Measurements from ENCODE around the gene ZNF81.
"Not testable (repeated sequence)": the region's sequence is repeated elsewhere in the genome, so short reads cannot be mapped to it uniquely, and the experiment has no call there.

The ZNF81 gene

DNA sequence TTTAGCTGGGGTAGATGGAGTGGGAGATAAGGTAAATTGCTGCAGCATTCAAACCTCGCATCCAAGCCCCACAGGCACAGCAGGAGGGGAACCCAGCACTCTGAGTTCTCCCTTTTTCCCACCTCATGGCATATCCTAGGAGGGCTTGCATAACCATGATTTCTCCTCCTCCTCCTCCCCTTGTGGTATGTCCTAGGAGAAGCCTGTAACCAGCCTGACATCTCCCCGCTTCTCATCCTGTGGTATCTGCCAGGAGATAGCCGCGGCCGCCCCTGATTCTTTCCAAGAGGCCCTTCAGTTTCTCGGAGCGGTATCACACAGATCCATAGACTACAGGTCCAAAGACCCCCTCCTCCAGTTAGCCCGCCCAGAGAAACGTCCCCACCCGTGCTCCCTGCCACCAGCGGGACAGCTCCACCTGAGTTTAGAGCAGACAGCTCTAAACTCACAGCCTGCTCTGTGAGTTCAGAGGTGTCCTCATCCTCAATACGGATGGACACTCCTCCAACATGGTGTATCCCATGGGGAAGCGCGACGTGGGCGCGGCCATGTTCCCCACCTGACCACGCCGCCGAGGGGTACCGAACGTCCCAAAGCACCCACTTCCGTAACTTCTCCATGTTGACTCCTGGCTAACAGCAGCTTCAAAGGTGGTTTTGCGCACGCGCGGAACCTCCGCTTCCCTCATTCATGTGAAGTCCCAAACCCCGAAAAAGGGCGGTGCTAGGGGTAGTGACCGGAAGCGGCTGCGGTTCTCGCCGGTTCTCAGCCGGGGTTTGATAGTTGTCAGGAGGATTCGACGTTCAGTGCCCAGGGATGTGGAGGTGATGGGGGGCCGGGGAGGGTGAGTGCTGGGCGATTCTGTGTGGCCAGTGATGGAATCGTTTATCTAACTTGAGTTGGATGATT, at the start of gene ZNF81:
TSS of gene ZNF81 (plus strand) at position 739 of the 909 bp plus-strand sequence. CDS start 9,366 bp downstream, outside the sequence.
- peak within 1 kb of the TSS; percentile 74 for H3K4me3 ChIP-seq (ENCODE audit: low read depth, low read length)
- DNase-seq (ENCODE audit: low read depth), result peak; percentile 92
- TF ChIP-seq, protein P1, sequence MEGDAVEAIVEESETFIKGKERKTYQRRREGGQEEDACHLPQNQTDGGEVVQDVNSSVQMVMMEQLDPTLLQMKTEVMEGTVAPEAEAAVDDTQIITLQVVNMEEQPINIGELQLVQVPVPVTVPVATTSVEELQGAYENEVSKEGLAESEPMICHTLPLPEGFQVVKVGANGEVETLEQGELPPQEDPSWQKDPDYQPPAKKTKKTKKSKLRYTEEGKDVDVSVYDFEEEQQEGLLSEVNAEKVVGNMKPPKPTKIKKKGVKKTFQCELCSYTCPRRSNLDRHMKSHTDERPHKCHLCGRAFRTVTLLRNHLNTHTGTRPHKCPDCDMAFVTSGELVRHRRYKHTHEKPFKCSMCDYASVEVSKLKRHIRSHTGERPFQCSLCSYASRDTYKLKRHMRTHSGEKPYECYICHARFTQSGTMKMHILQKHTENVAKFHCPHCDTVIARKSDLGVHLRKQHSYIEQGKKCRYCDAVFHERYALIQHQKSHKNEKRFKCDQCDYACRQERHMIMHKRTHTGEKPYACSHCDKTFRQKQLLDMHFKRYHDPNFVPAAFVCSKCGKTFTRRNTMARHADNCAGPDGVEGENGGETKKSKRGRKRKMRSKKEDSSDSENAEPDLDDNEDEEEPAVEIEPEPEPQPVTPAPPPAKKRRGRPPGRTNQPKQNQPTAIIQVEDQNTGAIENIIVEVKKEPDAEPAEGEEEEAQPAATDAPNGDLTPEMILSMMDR (IDR thresholded peaks at IDR 0.05; ENCODE audit: low read depth, low read length, missing control alignments), result no peak

DNA sequence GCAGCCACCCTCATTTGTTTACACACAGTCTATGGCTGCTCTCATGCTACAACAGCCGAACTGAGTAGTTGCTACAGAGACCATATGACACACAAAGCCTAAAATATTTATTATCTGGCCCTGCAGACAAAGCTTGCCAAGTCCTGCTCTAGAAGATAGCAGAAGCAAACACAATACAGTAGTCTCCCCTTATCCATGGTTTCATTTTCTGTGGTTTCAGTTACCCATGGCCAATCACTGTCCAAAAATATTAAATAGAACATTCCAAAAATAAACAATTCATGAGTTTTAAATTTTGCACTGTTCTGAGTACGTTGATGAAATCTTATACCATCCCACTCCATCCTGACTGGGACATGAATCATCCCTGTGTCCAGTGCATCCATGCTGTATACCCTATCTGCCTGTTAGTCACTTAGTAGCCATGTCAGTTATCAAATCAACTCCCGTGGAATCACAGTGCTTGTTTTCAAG, 40.2 kb upstream of the ZNF81 start:
- H3K4me3 ChIP-seq (ENCODE audit: low read depth, low read length), result no peak overlapping the region
- TF ChIP-seq, protein P1 (IDR thresholded peaks at IDR 0.05; ENCODE audit: low read depth, low read length, missing control alignments), result no peak
- no peak for DNase-seq (ENCODE audit: low read depth)

DNA sequence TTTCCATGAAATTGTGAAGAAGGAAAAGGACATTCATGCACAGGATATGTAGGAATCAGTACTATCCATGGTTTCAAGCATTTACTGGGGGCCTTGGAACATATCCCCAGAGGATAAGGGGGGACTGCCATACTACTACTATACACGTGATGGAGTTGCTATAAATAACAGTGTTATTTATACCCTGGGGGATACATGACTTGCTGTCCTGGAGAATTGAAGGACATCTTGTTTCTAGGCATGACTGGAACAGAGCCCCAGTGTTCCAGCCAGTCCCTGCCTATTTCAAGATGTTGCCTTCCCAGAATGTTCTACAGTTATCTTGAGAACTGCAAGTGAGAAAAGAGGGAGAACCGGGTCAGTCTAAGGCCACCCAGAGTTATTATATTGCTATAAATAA, 39.6 kb upstream of the ZNF81 start:
- TF ChIP-seq, protein P1 (IDR thresholded peaks at IDR 0.05; ENCODE audit: low read depth, low read length, missing control alignments), result no peak
- no peak overlapping the region for H3K4me3 ChIP-seq (ENCODE audit: low read depth, low read length)
- DNase-seq (ENCODE audit: low read depth), result no peak

DNA sequence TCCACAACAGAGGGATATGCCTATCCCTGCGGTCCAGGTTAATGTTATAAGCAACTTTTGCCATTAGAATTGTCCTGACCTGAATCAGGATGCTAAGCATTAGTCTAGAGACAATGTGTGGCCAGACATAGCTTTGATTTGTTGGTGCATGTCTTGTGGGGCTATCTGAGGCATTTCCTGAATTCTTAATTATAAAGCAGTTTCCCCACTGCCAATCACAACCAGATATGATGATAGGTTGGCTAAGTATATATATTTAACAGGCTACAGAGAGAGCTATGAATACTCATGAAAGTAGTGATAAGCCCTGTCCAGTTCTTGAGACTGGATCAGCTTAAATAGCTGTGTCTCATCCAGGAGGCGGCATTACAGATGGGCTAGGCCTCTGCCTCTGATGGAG, 37.8 kb upstream of the ZNF81 start:
- TF ChIP-seq, protein P1 (IDR thresholded peaks at IDR 0.05; ENCODE audit: low read depth, low read length, missing control alignments), result no peak
- no peak for DNase-seq (ENCODE audit: low read depth)
- H3K4me3 ChIP-seq (ENCODE audit: low read depth, low read length), result no peak overlapping the region

DNA sequence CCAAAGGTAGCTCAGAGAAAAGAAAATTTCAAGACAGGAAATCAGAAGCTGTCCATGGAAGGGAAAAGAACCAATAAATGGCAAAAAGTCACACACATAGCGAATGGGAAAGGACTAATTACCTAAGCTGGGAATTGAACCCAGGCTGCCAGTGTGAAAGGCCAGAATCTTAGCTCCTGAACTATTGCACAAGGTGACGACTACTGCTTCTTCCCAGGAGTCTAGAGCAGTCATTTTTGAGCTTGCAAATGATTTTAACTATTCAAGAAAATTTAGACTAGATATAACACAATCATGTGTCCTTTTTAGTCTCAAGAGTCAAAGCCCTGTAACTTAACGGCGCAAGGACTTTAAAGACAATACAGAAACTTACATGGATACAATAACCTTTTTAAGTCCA, 34.1 kb upstream of the ZNF81 start:
- TF ChIP-seq, protein P1 (IDR thresholded peaks at IDR 0.05; ENCODE audit: low read depth, low read length, missing control alignments), result no peak
- no peak for DNase-seq (ENCODE audit: low read depth)
- no peak overlapping the region for H3K4me3 ChIP-seq (ENCODE audit: low read depth, low read length)

DNA sequence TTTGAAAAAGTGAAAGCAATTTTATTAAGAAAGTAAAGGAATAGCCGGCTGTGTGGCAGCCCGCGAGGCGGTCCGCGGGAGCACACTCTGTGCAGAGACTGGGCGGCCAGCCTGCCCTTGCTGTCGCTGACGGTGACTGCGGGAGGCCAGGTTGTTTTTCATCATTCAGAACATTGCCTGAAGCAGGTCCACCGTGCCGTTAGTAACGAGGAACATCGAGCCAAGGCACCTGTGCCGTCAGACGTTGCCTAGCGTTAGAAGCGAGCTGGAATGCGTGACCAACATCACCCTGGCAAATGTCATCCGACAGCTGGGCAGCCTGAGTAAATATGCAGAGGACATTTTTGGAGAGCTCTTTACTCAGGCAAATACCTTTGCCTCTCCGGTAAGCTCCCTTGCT, 33.6 kb upstream of the ZNF81 start:
- DNase-seq (ENCODE audit: low read depth); H3K4me3 ChIP-seq (ENCODE audit: low read depth, low read length): not testable (repeated sequence)

DNA sequence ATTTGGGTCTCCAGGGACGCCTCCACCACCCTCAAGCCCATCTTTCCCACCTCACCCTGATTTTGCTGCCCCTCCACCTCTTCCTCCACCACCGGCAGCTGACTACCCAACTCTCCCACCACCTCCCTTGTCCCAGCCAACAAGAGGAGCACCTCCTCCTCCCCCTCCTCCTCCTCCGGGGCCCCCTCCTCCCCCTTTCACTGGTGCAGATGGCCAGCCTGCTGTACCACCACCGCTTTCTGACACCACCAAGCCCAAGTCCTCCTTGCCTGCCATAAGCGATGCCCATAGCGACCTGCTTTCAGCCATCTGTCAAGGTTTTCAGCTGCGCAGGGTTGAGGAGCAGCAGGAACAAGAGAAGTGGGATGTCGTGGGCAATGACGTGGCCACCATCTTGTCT, 32.4 kb upstream of the ZNF81 start:
- TF ChIP-seq, protein P1 (IDR thresholded peaks at IDR 0.05; ENCODE audit: low read depth, low read length, missing control alignments), result no peak
- no peak overlapping the region for H3K4me3 ChIP-seq (ENCODE audit: low read depth, low read length)
- DNase-seq (ENCODE audit: low read depth), result no peak

DNA sequence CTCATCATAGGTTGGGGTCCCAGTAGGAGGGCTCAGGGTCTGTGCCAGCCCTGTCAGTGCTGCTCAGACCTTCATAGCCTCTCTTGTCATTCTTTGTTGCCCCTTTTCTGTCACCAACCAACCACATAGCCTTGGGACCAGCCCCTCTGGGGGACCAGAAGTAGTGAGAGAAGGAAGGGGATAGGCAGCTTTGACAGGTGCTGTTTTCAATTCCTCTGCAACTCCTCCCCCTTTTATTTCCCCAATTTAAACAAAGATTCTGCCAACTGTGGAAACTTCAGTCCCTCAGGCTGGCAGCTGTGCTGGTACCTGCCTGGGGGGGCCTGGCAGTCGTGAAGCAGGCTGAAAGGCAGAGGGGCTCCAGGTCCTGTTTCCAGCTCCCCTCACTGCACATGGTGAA, 30.9 kb upstream of the ZNF81 start:
- DNase-seq (ENCODE audit: low read depth); H3K4me3 ChIP-seq (ENCODE audit: low read depth, low read length): not testable (repeated sequence)

DNA sequence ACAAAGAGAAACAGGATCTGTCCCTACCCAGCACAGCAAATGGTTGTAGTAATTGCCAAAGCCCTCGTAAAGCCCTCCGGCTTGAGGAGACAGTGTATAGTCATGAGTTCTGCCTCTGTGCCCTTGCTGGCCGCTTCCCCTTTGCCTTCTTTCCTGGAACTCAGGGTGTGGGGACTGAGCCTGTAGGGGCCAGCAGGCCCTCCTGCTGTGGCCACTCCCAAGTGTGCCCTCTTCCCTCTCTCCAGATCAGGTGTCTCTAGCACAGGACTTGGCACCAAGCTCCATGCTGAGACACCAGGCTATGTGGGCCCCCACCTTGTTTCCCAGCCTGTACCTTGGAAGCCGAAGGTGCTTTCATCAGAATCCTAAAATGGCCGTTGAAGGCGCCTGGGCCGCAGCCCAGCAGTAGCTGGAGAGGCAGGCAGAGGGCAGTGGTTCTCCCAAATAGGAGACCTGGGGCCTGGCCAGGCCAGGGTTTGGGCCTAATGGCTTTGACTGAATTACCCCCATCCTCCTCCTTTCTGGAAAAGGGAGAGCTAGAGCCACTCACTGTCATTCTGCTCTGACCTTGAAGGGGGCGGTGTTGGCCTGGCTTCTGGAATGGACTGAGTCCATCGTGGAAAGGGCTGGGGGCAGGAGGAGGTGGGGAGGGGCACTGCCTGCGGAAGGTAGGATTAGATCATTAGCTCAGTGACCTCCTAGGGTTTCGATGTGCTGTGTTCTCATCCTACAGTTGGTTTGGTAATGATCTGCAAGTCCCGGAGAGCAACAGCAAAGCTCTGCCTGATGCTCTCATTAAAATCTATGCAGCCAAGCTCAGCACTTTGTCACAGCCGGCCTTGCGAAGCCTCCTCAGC, 30.1 kb upstream of the ZNF81 start:
- not testable (repeated sequence) for H3K4me3 ChIP-seq (ENCODE audit: low read depth, low read length); DNase-seq (ENCODE audit: low read depth)

DNA sequence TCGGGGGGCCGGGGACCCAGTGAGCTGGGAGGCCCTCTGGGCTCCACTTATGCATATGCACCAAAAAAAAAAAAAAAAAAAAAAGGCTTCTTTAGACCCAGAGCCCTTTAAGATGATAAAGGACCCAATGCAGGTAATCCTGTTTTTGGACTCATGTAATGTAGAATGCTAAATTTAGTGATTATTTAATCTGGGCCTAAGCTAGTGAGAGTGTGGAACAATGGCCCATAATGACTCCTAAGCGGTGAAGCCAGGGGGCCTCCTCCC, 29.5 kb upstream of the ZNF81 start:
- not testable (repeated sequence) for DNase-seq (ENCODE audit: low read depth)

More for the DNA sequence above, 29.5 kb upstream of the ZNF81 start:
- not testable (repeated sequence) for H3K4me3 ChIP-seq (ENCODE audit: low read depth, low read length)

All from GM12864 (cell line).